RWPE2 (cell line): Measurements from ENCODE around the gene ASXL3.

ENCODE experiments used
- ATAC-seq: fragments of 200-7000 bp; cut with Tn5 transposase; 3 replicates; pipeline ENCODE4 v1.9.1; 2021; ENCODE audit warnings: low read depth
- DNase-seq: peaks from one replicate; pipeline ENCODE4 v3.0.0-alpha.2; 2020; ENCODE audit warnings: low spot score
- H3K27ac ChIP-seq: fragments of 450-650 bp; 2 replicates; pipeline ENCODE4 v1.5.1; 2017; ENCODE audit warnings: mild to moderate bottlenecking; ENCODE audit not compliant: poor library complexity, severe bottlenecking
- H3K27me3 ChIP-seq: fragments of 250-450 bp; sonication (Bioruptor Pico); 2 replicates; pipeline ENCODE4 v1.5.1; 2021; ENCODE audit warnings: mild to moderate bottlenecking, moderate library complexity; ENCODE audit not compliant: insufficient read depth, poor library complexity, severe bottlenecking
- H3K36me3 ChIP-seq: fragments of 250-450 bp; sonication (Bioruptor Pico); 2 replicates; pipeline ENCODE4 v1.5.1; 2020; ENCODE audit warnings: low read depth, mild to moderate bottlenecking, moderate library complexity
- H3K4me1 ChIP-seq: fragments of 250-450 bp; sonication (Bioruptor Pico); 2 replicates; pipeline ENCODE4 v1.5.1; 2021; ENCODE audit warnings: mild to moderate bottlenecking, moderate library complexity; ENCODE audit not compliant: insufficient read depth, poor library complexity, severe bottlenecking
- H3K4me3 ChIP-seq: fragments of 250-450 bp; sonication (Bioruptor Pico); 2 replicates; pipeline ENCODE4 v1.5.1; 2021; ENCODE audit warnings: mild to moderate bottlenecking, moderate library complexity; ENCODE audit not compliant: severe bottlenecking
- H3K9me3 ChIP-seq: fragments of 250-450 bp; sonication (Bioruptor Pico); 2 replicates; pipeline ENCODE4 v1.5.1; 2021; ENCODE audit warnings: mild to moderate bottlenecking, moderate library complexity; ENCODE audit not compliant: severe bottlenecking
- CTCF ChIP-seq: fragments of 450-650 bp; IDR thresholded peaks from one replicate; pipeline ENCODE4 v1.5.1; 2017; ENCODE audit warnings: mild to moderate bottlenecking, moderate library complexity; ENCODE audit not compliant: poor library complexity, severe bottlenecking

Gene ASXL3

GRCh38 chr18:33581856-33582255 is 3.8 kb downstream of the ASXL3 start:
- DNase-seq (no peak), ATAC-seq (no peak)
- Histone ChIP-seq H3K36me3 (no peaks in the 10 kb centered on the region), H3K4me3 (no peak overlapping the region), H3K9me3 (no peaks in the 10 kb centered on the region), H3K27me3 (peaks cover 58% of the 10 kb centered on the region), H3K27ac (no peak overlapping the region), H3K4me1 (peaks cover 3% of the 10 kb centered on the region)
- TF ChIP-seq CTCF = no peak

GRCh38 chr18:33583901-33584300 is 5.9 kb downstream of the ASXL3 start:
- ATAC-seq = no peak
- H3K36me3 ChIP-seq = no peaks in the 10 kb centered on the region
- no peak overlapping the region for H3K27ac ChIP-seq
- no peak overlapping the region for H3K4me3 ChIP-seq
- no peak for DNase-seq
- H3K27me3 ChIP-seq = peaks cover 45% of the 10 kb centered on the region
- TF ChIP-seq CTCF = no peak
- H3K4me1 ChIP-seq = peaks cover 3% of the 10 kb centered on the region
- no peaks in the 10 kb centered on the region for H3K9me3 ChIP-seq

GRCh38 chr18:33584548-33585430 is 6.8 kb downstream of the ASXL3 start:
- DNase-seq = no peak
- peaks cover 36% of the 10 kb centered on the region for H3K27me3 ChIP-seq

GRCh38 chr18:33585431-33585775 is 7.4 kb downstream of the ASXL3 start:
- H3K27ac ChIP-seq = no peak overlapping the region
- no peaks in the 10 kb centered on the region for H3K36me3 ChIP-seq
- no peak for TF ChIP-seq CTCF
- H3K27me3 ChIP-seq = peaks cover 30% of the 10 kb centered on the region
- no peaks in the 10 kb centered on the region for H3K9me3 ChIP-seq
- no peaks in the 10 kb centered on the region for H3K4me1 ChIP-seq
- ATAC-seq = no peak
- H3K4me3 ChIP-seq = no peak overlapping the region
- DNase-seq = no peak

More at GRCh38 chr18:33584548-33585430, 6.8 kb downstream of the ASXL3 start:
- ATAC-seq = no peak
- Histone ChIP-seq H3K4me1 (no peaks in the 10 kb centered on the region), H3K4me3 (no peak overlapping the region), H3K36me3 (no peaks in the 10 kb centered on the region), H3K9me3 (no peaks in the 10 kb centered on the region), H3K27ac (no peak overlapping the region)
- TF ChIP-seq CTCF = no peak

- ATAC-seq (no peak), DNase-seq (no peak)
- no peak overlapping the region for H3K4me3 ChIP-seq
- no peaks in the 10 kb centered on the region for H3K4me1 ChIP-seq
- no peak for TF ChIP-seq CTCF
- no peaks in the 10 kb centered on the region for H3K36me3 ChIP-seq
- peaks cover 10% of the 10 kb centered on the region for H3K27me3 ChIP-seq
- no peaks in the 10 kb centered on the region for H3K9me3 ChIP-seq
- H3K27ac ChIP-seq = no peak overlapping the region
Measured at GRCh38 chr18:33588361-33588760, 10.3 kb downstream of the ASXL3 start.
